LNCaP clone FGC (cell line): ENCODE results near the gene RBM43.
"Not testable (repeated sequence)": the region's sequence is repeated elsewhere in the genome, so short reads cannot be mapped to it uniquely, and the experiment has no call there.

Experiments used
- DNase-seq: peaks from one replicate; pipeline ENCODE4 v3.0.0-alpha.2; 2011; ENCODE audit warnings: low read depth
- H3K4me3 ChIP-seq: 2 replicates; pipeline ENCODE4 v1.5.1; 2011; ENCODE audit warnings: mild to moderate bottlenecking, low read depth, low read length, control low read depth
- CTCF ChIP-seq: IDR thresholded peaks from 2 replicates; pipeline ENCODE4 v1.5.1; 2012; ENCODE audit warnings: mild to moderate bottlenecking; ENCODE audit not compliant: control insufficient read depth, insufficient read depth; ENCODE audit errors: extremely low read depth

RBM43 gene

GRCh38 chr2:151297882-151298281 is 36.2 kb upstream of the RBM43 start:
- no peak for DNase-seq
- no peak for TF ChIP-seq CTCF
- H3K4me3 ChIP-seq: no peak overlapping the region

GRCh38 chr2:151295926-151296325 is 34.3 kb upstream of the RBM43 start:
- not testable (repeated sequence) for H3K4me3 ChIP-seq, DNase-seq

- DNase-seq: no peak
- H3K4me3 ChIP-seq: no peak overlapping the region
- no peak for TF ChIP-seq CTCF
These were observed 30.9 kb upstream of the RBM43 start for GRCh38 chr2:151292546-151292945.

GRCh38 chr2:151292141-151292540 is 30.5 kb upstream of the RBM43 start:
- TF ChIP-seq CTCF: no peak
- DNase-seq: no peak
- H3K4me3 ChIP-seq: no peak overlapping the region

GRCh38 chr2:151291224-151291623 is 29.6 kb upstream of the RBM43 start:
- DNase-seq: no peak
- TF ChIP-seq CTCF: no peak
- H3K4me3 ChIP-seq: no peak overlapping the region

GRCh38 chr2:151289972-151290866 is 28.6 kb upstream of the RBM43 start:
- DNase-seq: no peak
- TF ChIP-seq CTCF: no peak
- peak overlapping the region; percentile 51 for H3K4me3 ChIP-seq

- no peak overlapping the region for H3K4me3 ChIP-seq
- TF ChIP-seq CTCF: no peak
- no peak for DNase-seq
These were observed 26.0 kb upstream of the RBM43 start for GRCh38 chr2:151287513-151288250.
